B cell (primary cell): ENCODE data around the gene ZNF79. TPM values are rescaled to one million over a fixed set of nuclear protein-coding genes. Genes with fewer than 3 reads are reported as not detected.

Source experiments
- ATAC-seq: fragments of 200-7000 bp; cut with Tn5 transposase; one replicate; pipeline ENCODE4 v1.10.0; 2021; ENCODE audit warnings: low read depth, mild to moderate bottlenecking, moderate number of reproducible peaks, moderate library complexity
- CTCF ChIA-PET: fragments of 350-600 bp; sonication (Branson Sonifier 250); formaldehyde crosslinking; loops from one replicate; lab custom pipeline; 2021; ENCODE audit warnings: antibody characterized with exemption, inconsistent platforms; lab: Charles Lee
- POLR2A ChIA-PET: fragments of 350-600 bp; sonication (Branson Sonifier 250); formaldehyde crosslinking; loops from one replicate; lab custom pipeline; 2021; ENCODE audit warnings: antibody characterized with exemption; lab: Charles Lee
- DNase-seq: peaks from one replicate; pipeline ENCODE4 v3.0.0; 2013
- H2AFZ ChIP-seq: 2 replicates; pipeline ENCODE4 v1.6.1; 2012; ENCODE audit warnings: mild to moderate bottlenecking, low read depth, low read length; ENCODE audit not compliant: insufficient read depth, poor library complexity, severe bottlenecking
- H3K27ac ChIP-seq, 2 donors: 1 replicate in 1 of 2; 2 replicates in 1 of 2; pipeline ENCODE4 v1.5.1; 2012 to 2013; ENCODE audit warnings: low read length in 2 of 2, mild to moderate bottlenecking in 2 of 2, moderate library complexity in 1 of 2
- H3K27me3 ChIP-seq, 4 experiments: fragments of 200-600 bp in 1 of 4; sonication (generic) in 1 of 4; replicated peaks in 1 of 4; 1 replicate in 2 of 4; 2 replicates in 2 of 4; pipeline versions ENCODE4 v1.6.1 to v1.7.0; 2013 to 2016; ENCODE audit warnings: low read length in 3 of 4, mild to moderate bottlenecking in 2 of 4, mixed read lengths in 1 of 4, moderate library complexity in 1 of 4; ENCODE audit not compliant: insufficient read depth in 4 of 4, control insufficient read depth in 3 of 4; ENCODE audit errors: control extremely low read depth in 1 of 4
- H3K36me3 ChIP-seq, 2 experiments: replicated peaks in 1 of 2; 1 replicate in 1 of 2; 2 replicates in 1 of 2; pipeline versions ENCODE4 v1.6.1 to v1.7.1; 2013; ENCODE audit warnings: low read length in 1 of 2; ENCODE audit not compliant: insufficient read depth in 2 of 2, control insufficient read depth in 1 of 2; ENCODE audit errors: control extremely low read depth in 1 of 2, extremely low read depth in 1 of 2
- H3K4me1 ChIP-seq, 2 donors: fragments of 200-600 bp in 1 of 2; sonication (generic) in 1 of 2; 1 replicate in 1 of 2; 2 replicates in 1 of 2; pipeline versions ENCODE4 v1.5.1 to v1.6.1; 2013 to 2017; ENCODE audit warnings: low read length in 2 of 2; ENCODE audit not compliant: control insufficient read depth in 2 of 2, insufficient read depth in 2 of 2
- H3K4me2 ChIP-seq: replicated peaks from 2 replicates; pipeline ENCODE3; 2012; ENCODE audit warnings: mild to moderate bottlenecking, low read depth, low read length; ENCODE audit not compliant: poor library complexity, severe bottlenecking
- H3K4me3 ChIP-seq, 5 experiments: fragments of 200-600 bp in 1 of 5; sonication (generic) in 1 of 5; 1 replicate in 3 of 5; 2 replicates in 2 of 5; pipeline versions ENCODE4 v1.5.1 to v1.7.0; 2011 to 2016; ENCODE audit warnings: low read length in 4 of 5, mild to moderate bottlenecking in 4 of 5, low read depth in 2 of 5, control low read depth in 1 of 5, moderate library complexity in 1 of 5; ENCODE audit not compliant: insufficient read depth in 1 of 5; ENCODE audit errors: control extremely low read depth in 1 of 5, extremely low read depth in 1 of 5
- H3K79me2 ChIP-seq: fragments of 200-600 bp; sonication (generic); one replicate; pipeline ENCODE4 v1.6.0; 2016; ENCODE audit warnings: low read length; ENCODE audit not compliant: control insufficient read depth, insufficient read depth
- H3K9ac ChIP-seq: fragments of 200-600 bp; sonication (generic); 2 replicates; pipeline ENCODE4 v1.6.1; 2017; ENCODE audit warnings: mild to moderate bottlenecking, low read length, moderate library complexity
- H3K9me3 ChIP-seq, 3 donors: one replicate each; pipeline versions ENCODE4 v1.6.1 to v1.7.1; 2013; ENCODE audit warnings: low read length in 2 of 3; ENCODE audit not compliant: control insufficient read depth in 2 of 3, insufficient read depth in 1 of 3; ENCODE audit errors: control extremely low read depth in 1 of 3
- H4K20me1 ChIP-seq: 2 replicates; pipeline ENCODE4 v1.6.0; 2012; ENCODE audit warnings: mild to moderate bottlenecking, low read length; ENCODE audit not compliant: insufficient read depth, control insufficient read depth, poor library complexity, severe bottlenecking
- H3K27ac Mint-ChIP-seq: one replicate; pipeline ENCODE4 v1.8.0; 2021; ENCODE audit warnings: mixed read lengths
- H3K27me3 Mint-ChIP-seq: one replicate; pipeline ENCODE4 v1.8.0; 2021; ENCODE audit warnings: mixed read lengths
- H3K4me1 Mint-ChIP-seq: one replicate; pipeline ENCODE4 v1.8.0; 2021; ENCODE audit warnings: mixed read lengths
- H3K4me3 Mint-ChIP-seq: one replicate; pipeline ENCODE4 v1.8.0; 2021; ENCODE audit warnings: mixed read lengths
- H3K9me3 Mint-ChIP-seq: one replicate; pipeline ENCODE4 v1.8.0; 2022; ENCODE audit warnings: mixed read lengths; ENCODE audit not compliant: insufficient read depth
- CTCF ChIP-seq: fragments of 200-600 bp; IDR thresholded peaks from one replicate; pipeline ENCODE4 v1.8.0; 2022; ENCODE audit warnings: antibody characterized with exemption, mild to moderate bottlenecking
- EZH2 ChIP-seq: IDR thresholded peaks from 2 replicates; pipeline ENCODE4 v1.6.1; 2012; ENCODE audit warnings: borderline replicate concordance, low read depth, mild to moderate bottlenecking, moderate library complexity, low read length; ENCODE audit not compliant: insufficient read depth, poor library complexity, severe bottlenecking
- WGBS: methylation state at CpG from one replicate; pipeline ENCODE4 v1.1.5; 2013; ENCODE audit warnings: missing lambda C conversion rate; ENCODE audit not compliant: insufficient coverage; 5-methylcytosine and 5-hydroxymethylcytosine counted together
- intact Hi-C: fragments of 100-400 bp; cut with micrococcal nuclease; formaldehyde crosslinking; loops from one replicate; pipeline ENCODE4 v1.10.0; 2022
- polyA plus RNA-seq: library from polyadenylated mRNA; depleted of rRNA; stranded (reverse); fragments of >200 nt; gene quantifications from 2 replicates; pipeline ENCODE4 v1.2.3, GENCODE V29; 2012
- total RNA-seq, 2 donors: library from RNA; stranded (reverse); fragments of 120-200 nt in 1 of 2; gene quantifications; 1 replicate in 1 of 2; 2 replicates in 1 of 2; pipeline versions ENCODE4 v1.2.3 to v1.2.4, GENCODE V29; 2013 to 2022

Gene ZNF79
- total and polyA plus RNA-seq, 2 donors (not counting 1 experiment from before 2014, with no cell fraction given), result 4.8 to 16.1 TPM

GRCh38 chr9:127404631-127405030 lies 19.6 kb upstream of the ZNF79 start:
- H3K4me2 ChIP-seq, result no peak overlapping the region
- H3K4me1 Mint-ChIP-seq, result no peaks in the 10 kb centered on the region
- no peak for ATAC-seq
- intact Hi-C loops, result no loop called here
- ChIA-PET CTCF (no interaction called here), POLR2A (interaction anchor here (0.5 kb wide), 1 partner anchor 8 kb away, joined by 3 read pairs; the partner anchor contains the start of gene SLC2A8)
- no peaks in the 10 kb centered on the region for H3K9me3 ChIP-seq
- H3K27ac Mint-ChIP-seq, result no peak overlapping the region
- H3K79me2 ChIP-seq, result no peaks in the 10 kb centered on the region
- H3K4me3 ChIP-seq, result no peak overlapping the region
- no peak overlapping the region for H3K4me3 Mint-ChIP-seq
- H3K27ac ChIP-seq, result no peak overlapping the region
- no peaks in the 10 kb centered on the region for H4K20me1 ChIP-seq
- H3K27me3 ChIP-seq, result no peaks in the 10 kb centered on the region
- H3K27me3 Mint-ChIP-seq, result no peaks in the 10 kb centered on the region
- DNase-seq, result no peak
- TF ChIP-seq CTCF (no peak), EZH2 (no peak)
- 95% methylated on average over 22 of the region's 23 CpGs for WGBS
- no peak overlapping the region for H2AFZ ChIP-seq
- H3K9me3 Mint-ChIP-seq, result no peaks in the 10 kb centered on the region
- no peaks in the 10 kb centered on the region for H3K4me1 ChIP-seq
- H3K36me3 ChIP-seq, result peaks cover 0 to 5% of the 10 kb centered on the region in 2 experiments
- no peak overlapping the region for H3K9ac ChIP-seq

- no peak for TF ChIP-seq EZH2
- no peak for TF ChIP-seq CTCF
- Histone ChIP-seq H3K9me3 (no peaks in the 10 kb centered on the region), H3K4me3 (no peak overlapping the region), H3K27ac (no peak overlapping the region), H3K79me2 (no peaks in the 10 kb centered on the region), H3K4me2 (no peak overlapping the region), H3K9ac (no peak overlapping the region), H3K36me3 (peaks cover 0 to 5% of the 10 kb centered on the region in 2 experiments), H3K27me3 (no peaks in the 10 kb centered on the region), H4K20me1 (no peaks in the 10 kb centered on the region), H2AFZ (no peak overlapping the region), H3K4me1 (no peaks in the 10 kb centered on the region)
- Mint-ChIP-seq H3K4me1 (no peaks in the 10 kb centered on the region), H3K27me3 (no peaks in the 10 kb centered on the region), H3K27ac (no peak overlapping the region), H3K4me3 (no peak overlapping the region), H3K9me3 (no peaks in the 10 kb centered on the region)
- no peak for ATAC-seq
- no peak for DNase-seq
- ChIA-PET CTCF (interaction anchor here (1.3 kb wide), 1 partner anchor 18 kb away, joined by 3 read pairs; no protein-coding TSS in a partner anchor), POLR2A (no interaction called here)
- intact Hi-C loops, result no loop called here
- 97% methylated on average over 20 of the region's 20 CpGs for WGBS
Observed at GRCh38 chr9:127405344-127406125, 18.6 kb upstream of the ZNF79 start.
